ENCODE data around the gene GRK3.
"Not testable (repeated sequence)": the region's sequence is repeated elsewhere in the genome, so short reads cannot be mapped to it uniquely, and the experiment has no call there.

GRK3 gene

DNA sequence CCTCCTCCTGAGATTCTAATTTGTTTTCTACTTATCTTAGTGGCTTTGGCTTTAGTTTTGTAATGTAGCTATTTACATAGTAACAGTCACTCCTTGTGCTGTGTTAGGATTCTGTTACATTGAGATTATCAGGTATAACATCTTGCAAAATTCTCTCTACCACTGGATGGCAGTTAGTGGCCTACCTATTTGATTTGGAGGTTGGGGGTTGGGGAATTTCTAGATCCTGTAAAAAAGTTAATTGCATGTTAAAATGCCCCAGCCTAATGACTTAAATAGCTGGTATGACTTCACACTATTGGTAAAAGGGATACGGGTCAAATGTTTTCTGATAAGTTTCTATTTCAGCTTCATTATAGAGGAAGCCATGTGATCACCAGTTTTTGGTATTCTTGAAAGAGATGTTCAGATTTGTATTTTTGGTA lies 2.8 kb downstream of the GRK3 start:
- no peak overlapping the region for H3K4ac ChIP-seq (ENCODE audit: low read depth, low read length)
- no peaks in the 10 kb centered on the region for H3K9me3 ChIP-seq (ENCODE audit: insufficient read depth, low read depth, low read length)
- H3K27me3 ChIP-seq (ENCODE audit: insufficient read depth, low read length) = no peaks in the 10 kb centered on the region
- no peaks in the 10 kb centered on the region for H3K79me2 ChIP-seq (ENCODE audit: control insufficient read depth, insufficient read depth, low read length, poor library complexity)
- H4K12ac ChIP-seq (ENCODE audit: low read depth, low read length) = no peak overlapping the region
- no peak overlapping the region for H3K4me2 ChIP-seq (ENCODE audit: low read length)
- no peak overlapping the region for H4K91ac ChIP-seq (ENCODE audit: low read depth, low read length)
- no peak overlapping the region for H3K18ac ChIP-seq (ENCODE audit: low read length)
- WGBS (ENCODE audit: extremely low coverage, insufficient coverage, insufficient read length) = no CpG with 5 or more reads among the region's 1 CpG
- no peak for DNase-seq
- H3K4me3 ChIP-seq (ENCODE audit: low read depth, low read length) = no peak overlapping the region
- no peak overlapping the region for H3K9ac ChIP-seq (ENCODE audit: low read length)
- no peak overlapping the region for H3K14ac ChIP-seq (ENCODE audit: low read length)
- peaks cover 0 to 10% of the 10 kb centered on the region in 2 experiments for H3K4me1 ChIP-seq (ENCODE audit: control insufficient read depth in 1 of 2, insufficient read depth in 2 of 2, low read length in 2 of 2)
- no peak overlapping the region for H2BK12ac ChIP-seq (ENCODE audit: low read length)
- H2BK120ac ChIP-seq (ENCODE audit: insufficient read depth, low read length, poor library complexity) = no peak overlapping the region
- no peak overlapping the region for H2AFZ ChIP-seq (ENCODE audit: insufficient read depth, low read length, poor library complexity)
- peaks cover 3% of the 10 kb centered on the region for H3K79me1 ChIP-seq (ENCODE audit: low read length)
- H3K36me3 ChIP-seq (ENCODE audit: control insufficient read depth in 1 of 2, insufficient read depth in 2 of 2, low read length in 2 of 2) = no peaks in the 10 kb centered on the region
- no peak overlapping the region for H4K8ac ChIP-seq (ENCODE audit: low read depth, low read length)
- H2BK5ac ChIP-seq (ENCODE audit: low read depth, low read length, poor library complexity) = no peak overlapping the region
- no peak overlapping the region for H3K23ac ChIP-seq (ENCODE audit: low read length)
- no peak overlapping the region for H2AK5ac ChIP-seq (ENCODE audit: low read length)
- H3K27ac ChIP-seq (ENCODE audit: low read depth, low read length) = no peak overlapping the region

DNA sequence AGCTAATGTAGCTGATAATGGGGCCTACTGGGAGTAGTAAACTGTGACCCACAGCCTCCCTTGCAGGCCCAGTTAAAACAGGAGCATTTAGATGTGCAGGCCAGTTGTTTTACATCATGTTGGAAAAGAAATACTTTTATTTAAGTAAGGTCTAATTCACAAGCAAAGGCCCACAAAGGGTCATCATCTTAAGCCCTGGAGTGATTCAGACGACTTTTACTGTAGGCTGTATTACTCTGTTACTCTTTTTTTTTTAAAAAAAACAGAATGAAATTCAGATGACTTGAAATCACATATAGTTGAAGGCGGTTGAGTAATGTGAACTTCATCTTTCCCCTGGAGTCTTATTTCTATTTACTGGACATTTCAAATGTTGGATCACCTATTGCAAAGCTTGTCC lies 3.6 kb downstream of the GRK3 start:
- H2AFZ ChIP-seq (ENCODE audit: insufficient read depth, low read length, poor library complexity); DNase-seq; H2BK120ac ChIP-seq (ENCODE audit: insufficient read depth, low read length, poor library complexity); H3K36me3 ChIP-seq (ENCODE audit: control insufficient read depth in 1 of 2, insufficient read depth in 2 of 2, low read length in 2 of 2); H2BK5ac ChIP-seq (ENCODE audit: low read depth, low read length, poor library complexity); H3K27ac ChIP-seq (ENCODE audit: low read depth, low read length); H3K14ac ChIP-seq (ENCODE audit: low read length); H3K9ac ChIP-seq (ENCODE audit: low read length); H4K12ac ChIP-seq (ENCODE audit: low read depth, low read length); H3K23ac ChIP-seq (ENCODE audit: low read length); H3K4me1 ChIP-seq (ENCODE audit: control insufficient read depth in 1 of 2, insufficient read depth in 2 of 2, low read length in 2 of 2); H3K4me2 ChIP-seq (ENCODE audit: low read length); H3K27me3 ChIP-seq (ENCODE audit: insufficient read depth, low read length); H3K4ac ChIP-seq (ENCODE audit: low read depth, low read length); H2AK5ac ChIP-seq (ENCODE audit: low read length); H4K91ac ChIP-seq (ENCODE audit: low read depth, low read length); H4K8ac ChIP-seq (ENCODE audit: low read depth, low read length); H3K79me2 ChIP-seq (ENCODE audit: control insufficient read depth, insufficient read depth, low read length, poor library complexity); H3K18ac ChIP-seq (ENCODE audit: low read length); H2BK12ac ChIP-seq (ENCODE audit: low read length); H3K4me3 ChIP-seq (ENCODE audit: low read depth, low read length); H3K9me3 ChIP-seq (ENCODE audit: insufficient read depth, low read depth, low read length); H3K79me1 ChIP-seq (ENCODE audit: low read length): not testable (repeated sequence)
- no CpG with 5 or more reads among the region's 2 CpGs for WGBS (ENCODE audit: extremely low coverage, insufficient coverage, insufficient read length)

DNA sequence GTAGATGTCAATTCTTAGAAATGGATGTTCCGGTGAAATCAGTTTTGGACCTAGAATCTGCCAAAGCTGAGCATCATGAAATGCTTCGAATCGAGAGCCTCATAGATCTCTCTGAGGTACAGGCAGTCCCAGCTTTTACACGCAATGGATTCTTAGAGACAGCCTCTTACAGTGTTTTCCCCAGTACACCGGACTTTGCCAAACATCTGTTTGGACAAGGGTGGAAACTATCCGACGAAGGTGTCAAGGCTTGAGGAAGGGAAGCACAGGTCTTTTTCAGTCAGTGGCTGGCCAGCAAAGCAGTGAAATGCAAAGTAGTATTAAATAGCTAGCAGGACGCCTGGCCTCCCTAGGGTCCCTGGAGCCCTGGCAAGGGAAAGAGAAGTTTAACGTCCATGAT lies 4.9 kb downstream of the GRK3 start:
- H2BK12ac ChIP-seq (ENCODE audit: low read length) = no peak overlapping the region
- no peak overlapping the region for H4K8ac ChIP-seq (ENCODE audit: low read depth, low read length)
- peaks cover 0 to 4% of the 10 kb centered on the region in 2 experiments for H3K4me1 ChIP-seq (ENCODE audit: control insufficient read depth in 1 of 2, insufficient read depth in 2 of 2, low read length in 2 of 2)
- H3K18ac ChIP-seq (ENCODE audit: low read length) = no peak overlapping the region
- no CpG with 5 or more reads among the region's 9 CpGs for WGBS (ENCODE audit: extremely low coverage, insufficient coverage, insufficient read length)
- H3K9me3 ChIP-seq (ENCODE audit: insufficient read depth, low read depth, low read length) = no peaks in the 10 kb centered on the region
- H3K4ac ChIP-seq (ENCODE audit: low read depth, low read length) = no peak overlapping the region
- no peak for DNase-seq
- no peak overlapping the region for H3K23ac ChIP-seq (ENCODE audit: low read length)
- H3K4me2 ChIP-seq (ENCODE audit: low read length) = no peak overlapping the region
- H2AK5ac ChIP-seq (ENCODE audit: low read length) = no peak overlapping the region
- H3K14ac ChIP-seq (ENCODE audit: low read length) = no peak overlapping the region
- H3K9ac ChIP-seq (ENCODE audit: low read length) = no peak overlapping the region
- H3K79me1 ChIP-seq (ENCODE audit: low read length) = peaks cover 3% of the 10 kb centered on the region
- no peak overlapping the region for H4K91ac ChIP-seq (ENCODE audit: low read depth, low read length)
- H3K79me2 ChIP-seq (ENCODE audit: control insufficient read depth, insufficient read depth, low read length, poor library complexity) = no peaks in the 10 kb centered on the region
- no peak overlapping the region for H3K27ac ChIP-seq (ENCODE audit: low read depth, low read length)
- no peak overlapping the region for H2BK5ac ChIP-seq (ENCODE audit: low read depth, low read length, poor library complexity)
- no peak overlapping the region for H3K4me3 ChIP-seq (ENCODE audit: low read depth, low read length)
- H2BK120ac ChIP-seq (ENCODE audit: insufficient read depth, low read length, poor library complexity) = no peak overlapping the region
- H3K27me3 ChIP-seq (ENCODE audit: insufficient read depth, low read length) = no peaks in the 10 kb centered on the region
- H3K36me3 ChIP-seq (ENCODE audit: control insufficient read depth in 1 of 2, insufficient read depth in 2 of 2, low read length in 2 of 2) = no peaks in the 10 kb centered on the region
- no peak overlapping the region for H2AFZ ChIP-seq (ENCODE audit: insufficient read depth, low read length, poor library complexity)
- no peak overlapping the region for H4K12ac ChIP-seq (ENCODE audit: low read depth, low read length)

GRCh38 chr22:25569983-25570382 lies 5.5 kb downstream of the GRK3 start:
- Histone ChIP-seq H4K91ac (ENCODE audit: low read depth, low read length) (no peak overlapping the region), H2BK12ac (ENCODE audit: low read length) (no peak overlapping the region), H3K27me3 (ENCODE audit: insufficient read depth, low read length) (no peaks in the 10 kb centered on the region), H2AFZ (ENCODE audit: insufficient read depth, low read length, poor library complexity) (no peak overlapping the region), H3K27ac (ENCODE audit: low read depth, low read length) (no peak overlapping the region), H3K14ac (ENCODE audit: low read length) (no peak overlapping the region), H3K79me2 (ENCODE audit: control insufficient read depth, insufficient read depth, low read length, poor library complexity) (no peaks in the 10 kb centered on the region), H3K4me2 (ENCODE audit: low read length) (no peak overlapping the region), H4K8ac (ENCODE audit: low read depth, low read length) (no peak overlapping the region), H3K23ac (ENCODE audit: low read length) (no peak overlapping the region), H3K4ac (ENCODE audit: low read depth, low read length) (no peak overlapping the region), H3K18ac (ENCODE audit: low read length) (no peak overlapping the region), H2AK5ac (ENCODE audit: low read length) (no peak overlapping the region), H3K9ac (ENCODE audit: low read length) (no peak overlapping the region), H3K79me1 (ENCODE audit: low read length) (peaks cover 2% of the 10 kb centered on the region), H3K4me3 (ENCODE audit: low read depth, low read length) (no peak overlapping the region), H3K36me3 (ENCODE audit: control insufficient read depth in 1 of 2, insufficient read depth in 2 of 2, low read length in 2 of 2) (no peaks in the 10 kb centered on the region), H2BK5ac (ENCODE audit: low read depth, low read length, poor library complexity) (no peak overlapping the region), H3K9me3 (ENCODE audit: insufficient read depth, low read depth, low read length) (no peaks in the 10 kb centered on the region), H2BK120ac (ENCODE audit: insufficient read depth, low read length, poor library complexity) (no peak overlapping the region), H4K12ac (ENCODE audit: low read depth, low read length) (no peak overlapping the region), H3K4me1 (ENCODE audit: control insufficient read depth in 1 of 2, insufficient read depth in 2 of 2, low read length in 2 of 2) (peaks cover 0 to 4% of the 10 kb centered on the region in 2 experiments)
- WGBS (ENCODE audit: extremely low coverage, insufficient coverage, insufficient read length) = no CpG with 5 or more reads among the region's 10 CpGs
- peak in 1 of 2 donors; percentile 29 for DNase-seq

Data from trophoblast cell (in vitro differentiated cells and primary cell).